HCT116 (cell line): ENCODE data around the gene CNTROB.

Experiments
- ATF3 ChIP-seq: IDR thresholded peaks from 2 replicates; pipeline ENCODE4 v1.6.1; 2012
- CTCF ChIP-seq, 3 experiments: fragments of 200-600 bp in 1 of 3; sonication (generic) in 1 of 3; IDR thresholded peaks in 2 of 3; conservative IDR thresholded peaks in 1 of 3; 2 replicates each; pipeline ENCODE4 v1.5.1; 2012 to 2017; ENCODE audit warnings: low read depth in 2 of 3, low read length in 2 of 3, antibody characterized with exemption in 1 of 3, borderline replicate concordance in 1 of 3, control low read depth in 1 of 3, mild to moderate bottlenecking in 1 of 3, mixed read lengths in 1 of 3, mixed run types in 1 of 3, moderate library complexity in 1 of 3; ENCODE audit not compliant: insufficient read depth in 1 of 3
- POLR2AphosphoS5 ChIP-seq: IDR thresholded peaks from 2 replicates; pipeline ENCODE4 v1.6.1; 2011; ENCODE audit warnings: mild to moderate bottlenecking, low read depth, low read length, moderate library complexity
- YY1 ChIP-seq: IDR thresholded peaks from 2 replicates; pipeline ENCODE4 v1.6.1; 2011; ENCODE audit warnings: low read length, low read depth, moderate library complexity, mild to moderate bottlenecking; ENCODE audit not compliant: insufficient replicate concordance; ENCODE audit errors: extremely low read depth
- ZNF274 ChIP-seq: fragments of 200-500 bp; sonication (Bioruptor generic); IDR thresholded peaks from 2 replicates; pipeline ENCODE4 v1.6.1; 2014; ENCODE audit warnings: mild to moderate bottlenecking, low read depth, low read length, inconsistent platforms

- no peak for TF ChIP-seq ATF3
- no peak for TF ChIP-seq CTCF (IDR thresholded peaks at IDR 0.05 in 2 of 3, conservative IDR thresholded peaks at IDR 0.05 in 1 of 3; ENCODE audit: borderline replicate concordance in 1 of 3, insufficient read depth in 1 of 3, low read depth in 2 of 3, low read length in 2 of 3)
- TF ChIP-seq POLR2AphosphoS5, result no peak
- TF ChIP-seq YY1, result no peak
- TF ChIP-seq ZNF274, result no peak
Measured at GRCh38 chr17:7992516-7992915, 60.5 kb downstream of the CNTROB start.
